ENCODE results near the gene ZSCAN5A.

GRCh38 chr19:56319991-56320390 is 5.4 kb upstream of the ZSCAN5A start:
- TF ChIP-seq, protein P1, sequence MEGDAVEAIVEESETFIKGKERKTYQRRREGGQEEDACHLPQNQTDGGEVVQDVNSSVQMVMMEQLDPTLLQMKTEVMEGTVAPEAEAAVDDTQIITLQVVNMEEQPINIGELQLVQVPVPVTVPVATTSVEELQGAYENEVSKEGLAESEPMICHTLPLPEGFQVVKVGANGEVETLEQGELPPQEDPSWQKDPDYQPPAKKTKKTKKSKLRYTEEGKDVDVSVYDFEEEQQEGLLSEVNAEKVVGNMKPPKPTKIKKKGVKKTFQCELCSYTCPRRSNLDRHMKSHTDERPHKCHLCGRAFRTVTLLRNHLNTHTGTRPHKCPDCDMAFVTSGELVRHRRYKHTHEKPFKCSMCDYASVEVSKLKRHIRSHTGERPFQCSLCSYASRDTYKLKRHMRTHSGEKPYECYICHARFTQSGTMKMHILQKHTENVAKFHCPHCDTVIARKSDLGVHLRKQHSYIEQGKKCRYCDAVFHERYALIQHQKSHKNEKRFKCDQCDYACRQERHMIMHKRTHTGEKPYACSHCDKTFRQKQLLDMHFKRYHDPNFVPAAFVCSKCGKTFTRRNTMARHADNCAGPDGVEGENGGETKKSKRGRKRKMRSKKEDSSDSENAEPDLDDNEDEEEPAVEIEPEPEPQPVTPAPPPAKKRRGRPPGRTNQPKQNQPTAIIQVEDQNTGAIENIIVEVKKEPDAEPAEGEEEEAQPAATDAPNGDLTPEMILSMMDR (IDR thresholded peaks at IDR 0.05; ENCODE audit: insufficient read depth, low read depth, low read length): no peak
- TF ChIP-seq EZH2 (IDR thresholded peaks at IDR 0.05; ENCODE audit: insufficient read depth, low read length): no peak

Measured in astrocyte (in vitro differentiated cells and primary cell).